GM12872 (cell line): ENCODE results near the gene KLRB1.

Experiments
- CTCF ChIP-seq: IDR thresholded peaks from 3 replicates; pipeline ENCODE4 v1.5.1; 2011; ENCODE audit warnings: low read depth, mild to moderate bottlenecking, low read length, moderate library complexity; ENCODE audit not compliant: insufficient read depth

KLRB1 gene

GRCh38 chr12:9590441-9590840 is 17.3 kb downstream of the KLRB1 start:
- no peak for TF ChIP-seq CTCF

- no peak for TF ChIP-seq CTCF
These were observed 19.0 kb downstream of the KLRB1 start for GRCh38 chr12:9588749-9589148.

GRCh38 chr12:9587987-9588600 is 19.6 kb downstream of the KLRB1 start:
- no peak for TF ChIP-seq CTCF
